GM12872 (cell line): ENCODE measurements around the gene COG1.

ENCODE experiments used
- CTCF ChIP-seq: IDR thresholded peaks from 3 replicates; pipeline ENCODE4 v1.5.1; 2011; ENCODE audit warnings: low read depth, mild to moderate bottlenecking, low read length, moderate library complexity; ENCODE audit not compliant: insufficient read depth

The COG1 gene

GRCh38 chr17:73230088-73230487 is 37.2 kb downstream of the COG1 start:
- no peak for TF ChIP-seq CTCF

- TF ChIP-seq CTCF: no peak
Observed at GRCh38 chr17:73231395-73231794, 38.5 kb downstream of the COG1 start.

GRCh38 chr17:73231841-73232586 is 39.2 kb downstream of the COG1 start:
- TF ChIP-seq CTCF: no peak

GRCh38 chr17:73232587-73233373 is 39.9 kb downstream of the COG1 start:
- TF ChIP-seq CTCF: no peak

GRCh38 chr17:73234736-73235135 is 41.9 kb downstream of the COG1 start:
- no peak for TF ChIP-seq CTCF

GRCh38 chr17:73237714-73238113 is 44.9 kb downstream of the COG1 start:
- TF ChIP-seq CTCF: no peak

- no peak for TF ChIP-seq CTCF
Observed at GRCh38 chr17:73240561-73240960, 47.7 kb downstream of the COG1 start.
